DMS79 (cell line): ENCODE measurements around the gene PREB.

Source experiments
- DNase-seq: peaks from one replicate; lab custom pipeline; 2025; lab: John Stamatoyannopoulos, UW

PREB gene

GRCh38 chr2:27152102-27152795, 17.8 kb upstream of the PREB start:
- DNase-seq, result no peak

- DNase-seq, result no peak
These were observed 16.3 kb upstream of the PREB start for GRCh38 chr2:27150639-27151230.

GRCh38 chr2:27149570-27150405, 15.4 kb upstream of the PREB start:
- DNase-seq, result no peak

- DNase-seq, result no peak
These were observed 14.5 kb upstream of the PREB start, which contains the start of gene TCF23 for GRCh38 chr2:27148801-27149439. Gene TCF23, plus strand, starts transcription at chr2:27149004. Its CDS starts 130 bp downstream, at chr2:27149134.

- DNase-seq, result no peak
These were observed 13.5 kb upstream of the PREB start for GRCh38 chr2:27147935-27148334.

GRCh38 chr2:27145682-27146081, 11.2 kb upstream of the PREB start:
- DNase-seq, result no peak

- DNase-seq, result no peak
These were observed 8.8 kb upstream of the PREB start for GRCh38 chr2:27143285-27143684.

- DNase-seq, result no peak
These were observed 4.9 kb upstream of the PREB start, which contains the start of gene PRR30 for GRCh38 chr2:27139310-27139709. Gene PRR30, minus strand, starts transcription at chr2:27139410. Its CDS starts 1,081 bp downstream, at chr2:27138329.

GRCh38 chr2:27138111-27138510, 3.7 kb upstream of the PREB start:
- DNase-seq, result no peak

GRCh38 chr2:27137322-27137935, 3.0 kb upstream of the PREB start:
- no peak for DNase-seq

- DNase-seq, result no peak
These were observed 2.3 kb upstream of the PREB start for GRCh38 chr2:27136751-27137150.

GRCh38 chr2:27135478-27135955, 1.1 kb upstream of the PREB start:
- DNase-seq, result no peak

- no peak for DNase-seq
These were observed 493 bp upstream of the PREB start for GRCh38 chr2:27134781-27135477.

GRCh38 chr2:27133195-27133875, 1.1 kb downstream of the PREB start:
- DNase-seq, result no peak

- DNase-seq, result no peak
These were observed 3.0 kb downstream of the PREB start for GRCh38 chr2:27131429-27131828.

GRCh38 chr2:27130396-27130795, 4.0 kb downstream of the PREB start:
- DNase-seq, result no peak

GRCh38 chr2:27128668-27129571, 5.5 kb downstream of the PREB start:
- no peak for DNase-seq

- DNase-seq, result no peak
These were observed 6.4 kb downstream of the PREB start for GRCh38 chr2:27127883-27128667.
